Mesothelial cell of epicardium (in vitro differentiated cells): ENCODE results near the gene MT1M. TPM values are rescaled to one million over a fixed set of nuclear protein-coding genes. Genes with fewer than 3 reads are reported as not detected.
A peak's percentile ranks its signal among the peaks of the same experiment; 100 is the strongest.
"Not testable (repeated sequence)": the region's sequence is repeated elsewhere in the genome, so short reads cannot be mapped to it uniquely, and the experiment has no call there.

ENCODE experiments used
- DNase-seq, 2 experiments: peaks; one replicate each; pipeline ENCODE4 v3.0.0; 2021; ENCODE audit warnings: low spot score in 2 of 2; ENCODE audit not compliant: unreplicated experiment in 2 of 2
- H3K27ac Mint-ChIP-seq: 2 replicates; pipeline ENCODE4 v1.8.0; 2021; ENCODE audit warnings: mixed read lengths
- H3K27me3 Mint-ChIP-seq: 2 replicates; pipeline ENCODE4 v1.8.0; 2021; ENCODE audit warnings: low read depth, mixed read lengths
- H3K36me3 Mint-ChIP-seq: 2 replicates; pipeline ENCODE4 v1.8.0; 2021; ENCODE audit warnings: mixed read lengths
- H3K4me1 Mint-ChIP-seq: 2 replicates; pipeline ENCODE4 v1.8.0; 2021; ENCODE audit warnings: mixed read lengths
- H3K4me3 Mint-ChIP-seq: 2 replicates; pipeline ENCODE4 v1.8.0; 2021; ENCODE audit warnings: mild to moderate bottlenecking, moderate library complexity, mixed read lengths
- H3K9me3 Mint-ChIP-seq: 2 replicates; pipeline ENCODE4 v1.8.0; 2021; ENCODE audit warnings: mixed read lengths
- total RNA-seq: library from RNA; stranded (reverse); gene quantifications from 3 replicates; pipeline ENCODE4 v1.2.1, GENCODE V29; 2021
- TF ChIP-seq, protein P1 (sequence below): fragments of 200-600 bp; sonication (generic); IDR thresholded peaks from one replicate; pipeline ENCODE4 v1.5.0; 2021; ENCODE audit warnings: antibody characterized with exemption; ENCODE audit not compliant: unreplicated experiment

Gene MT1M
- total RNA-seq, result not detected in 3 replicates

- DNase-seq, result no peak
- Mint-ChIP-seq H3K9me3 (no peaks in the 10 kb centered on the region), H3K36me3 (no peaks in the 10 kb centered on the region), H3K4me3 (peak within 1 kb of the TSS; percentile 65), H3K27me3 (peaks cover 90% of the 10 kb centered on the region), H3K27ac (no peak within 1 kb of the TSS), H3K4me1 (peaks cover 11% of the 10 kb centered on the region)
- TF ChIP-seq, protein P1, sequence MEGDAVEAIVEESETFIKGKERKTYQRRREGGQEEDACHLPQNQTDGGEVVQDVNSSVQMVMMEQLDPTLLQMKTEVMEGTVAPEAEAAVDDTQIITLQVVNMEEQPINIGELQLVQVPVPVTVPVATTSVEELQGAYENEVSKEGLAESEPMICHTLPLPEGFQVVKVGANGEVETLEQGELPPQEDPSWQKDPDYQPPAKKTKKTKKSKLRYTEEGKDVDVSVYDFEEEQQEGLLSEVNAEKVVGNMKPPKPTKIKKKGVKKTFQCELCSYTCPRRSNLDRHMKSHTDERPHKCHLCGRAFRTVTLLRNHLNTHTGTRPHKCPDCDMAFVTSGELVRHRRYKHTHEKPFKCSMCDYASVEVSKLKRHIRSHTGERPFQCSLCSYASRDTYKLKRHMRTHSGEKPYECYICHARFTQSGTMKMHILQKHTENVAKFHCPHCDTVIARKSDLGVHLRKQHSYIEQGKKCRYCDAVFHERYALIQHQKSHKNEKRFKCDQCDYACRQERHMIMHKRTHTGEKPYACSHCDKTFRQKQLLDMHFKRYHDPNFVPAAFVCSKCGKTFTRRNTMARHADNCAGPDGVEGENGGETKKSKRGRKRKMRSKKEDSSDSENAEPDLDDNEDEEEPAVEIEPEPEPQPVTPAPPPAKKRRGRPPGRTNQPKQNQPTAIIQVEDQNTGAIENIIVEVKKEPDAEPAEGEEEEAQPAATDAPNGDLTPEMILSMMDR, result no peak
Observed at GRCh38 chr16:56632156-56632847, at the start of gene MT1M. Gene MT1M (plus strand): TSS chr16:56632659. CDS start chr16:56632732, 73 bp downstream.

- DNase-seq, H3K36me3 Mint-ChIP-seq, H3K9me3 Mint-ChIP-seq, H3K27ac Mint-ChIP-seq, H3K4me3 Mint-ChIP-seq: not testable (repeated sequence)
- Mint-ChIP-seq H3K27me3 (peaks cover 54% of the 10 kb centered on the region), H3K4me1 (peaks cover 13% of the 10 kb centered on the region)
Observed at GRCh38 chr16:56582911-56583310, 49.5 kb upstream of the MT1M start.

GRCh38 chr16:56583351-56584168 lies 48.9 kb upstream of the MT1M start:
- DNase-seq, result no peak
- peaks cover 13% of the 10 kb centered on the region for H3K4me1 Mint-ChIP-seq
- H3K4me3 Mint-ChIP-seq, result no peak overlapping the region
- H3K27ac Mint-ChIP-seq, result peak overlapping the region; percentile 67
- H3K9me3 Mint-ChIP-seq, result peaks cover 7% of the 10 kb centered on the region
- peaks cover 60% of the 10 kb centered on the region for H3K27me3 Mint-ChIP-seq
- TF ChIP-seq, protein P1, result no peak
- no peaks in the 10 kb centered on the region for H3K36me3 Mint-ChIP-seq

DNA sequence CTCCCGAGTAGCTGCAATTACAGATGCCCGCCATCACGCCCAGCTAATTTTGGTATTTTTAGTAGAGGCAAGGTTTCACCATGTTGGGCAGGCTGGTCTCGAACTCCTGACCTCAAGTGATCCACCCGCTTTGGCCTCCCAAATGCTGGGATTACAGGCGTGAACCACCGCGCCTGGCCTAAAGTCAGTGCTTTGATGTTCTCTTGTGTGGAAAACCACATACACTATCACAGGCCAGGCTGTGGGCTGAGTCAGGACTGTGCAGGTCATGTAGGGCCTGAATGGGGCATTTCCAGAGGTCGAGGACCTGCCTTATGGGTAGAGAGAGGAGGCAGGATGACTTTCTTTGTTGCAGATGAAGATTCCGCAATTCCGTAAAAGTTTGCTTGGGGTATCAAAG lies 48.2 kb upstream of the MT1M start:
- Mint-ChIP-seq H3K9me3 (no peaks in the 10 kb centered on the region), H3K36me3 (no peaks in the 10 kb centered on the region), H3K27me3 (peaks cover 68% of the 10 kb centered on the region), H3K4me3 (no peak overlapping the region), H3K27ac (no peak overlapping the region), H3K4me1 (peaks cover 16% of the 10 kb centered on the region)
- TF ChIP-seq, protein P1, result no peak
- DNase-seq, result no peak

- no peaks in the 10 kb centered on the region for H3K36me3 Mint-ChIP-seq
- H3K27me3 Mint-ChIP-seq, result peaks cover 98% of the 10 kb centered on the region
Observed at GRCh38 chr16:56588781-56589140, 43.7 kb upstream of the MT1M start.

More at GRCh38 chr16:56588781-56589140, 43.7 kb upstream of the MT1M start:
- Mint-ChIP-seq H3K9me3 (peaks cover 3% of the 10 kb centered on the region), H3K4me1 (peaks cover 12% of the 10 kb centered on the region), H3K4me3 (peak overlapping the region; percentile 66), H3K27ac (no peak overlapping the region)
- TF ChIP-seq, protein P1, result no peak
- no peak for DNase-seq
